ENCODE results near the gene STIM1. TPM values are rescaled to one million over a fixed set of nuclear protein-coding genes. Genes with fewer than 3 reads are reported as not detected.

STIM1 gene
- total RNA-seq, 1 donor from 2014 or later: 16.5 TPM

DNA sequence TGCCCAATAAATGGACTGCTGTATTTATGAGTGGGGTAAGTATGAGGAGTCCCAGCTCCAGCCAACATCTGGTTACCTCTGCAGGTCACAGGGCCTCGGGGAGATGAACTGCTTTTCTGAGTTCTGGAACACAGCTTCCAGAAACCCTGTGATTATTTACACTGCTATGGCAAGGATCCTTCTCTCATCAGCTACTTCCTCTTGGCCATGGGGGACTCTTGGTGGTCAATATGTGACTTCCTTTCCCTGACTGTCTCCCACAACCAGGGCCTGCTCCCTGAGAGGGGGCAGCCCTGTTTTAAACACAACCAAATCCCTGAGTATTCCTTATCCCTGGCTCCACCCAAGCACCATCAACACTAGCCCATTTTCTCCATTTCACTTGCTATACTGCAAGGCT is 24.7 kb upstream of the STIM1 start:
- DNase-seq (ENCODE audit: low read depth): no peak
- TF ChIP-seq CTCF (conservative IDR thresholded peaks at IDR 0.05; ENCODE audit: low read depth, low read length): no peak
- H3K4me3 ChIP-seq (ENCODE audit: low read depth, low read length): no peak overlapping the region

DNA sequence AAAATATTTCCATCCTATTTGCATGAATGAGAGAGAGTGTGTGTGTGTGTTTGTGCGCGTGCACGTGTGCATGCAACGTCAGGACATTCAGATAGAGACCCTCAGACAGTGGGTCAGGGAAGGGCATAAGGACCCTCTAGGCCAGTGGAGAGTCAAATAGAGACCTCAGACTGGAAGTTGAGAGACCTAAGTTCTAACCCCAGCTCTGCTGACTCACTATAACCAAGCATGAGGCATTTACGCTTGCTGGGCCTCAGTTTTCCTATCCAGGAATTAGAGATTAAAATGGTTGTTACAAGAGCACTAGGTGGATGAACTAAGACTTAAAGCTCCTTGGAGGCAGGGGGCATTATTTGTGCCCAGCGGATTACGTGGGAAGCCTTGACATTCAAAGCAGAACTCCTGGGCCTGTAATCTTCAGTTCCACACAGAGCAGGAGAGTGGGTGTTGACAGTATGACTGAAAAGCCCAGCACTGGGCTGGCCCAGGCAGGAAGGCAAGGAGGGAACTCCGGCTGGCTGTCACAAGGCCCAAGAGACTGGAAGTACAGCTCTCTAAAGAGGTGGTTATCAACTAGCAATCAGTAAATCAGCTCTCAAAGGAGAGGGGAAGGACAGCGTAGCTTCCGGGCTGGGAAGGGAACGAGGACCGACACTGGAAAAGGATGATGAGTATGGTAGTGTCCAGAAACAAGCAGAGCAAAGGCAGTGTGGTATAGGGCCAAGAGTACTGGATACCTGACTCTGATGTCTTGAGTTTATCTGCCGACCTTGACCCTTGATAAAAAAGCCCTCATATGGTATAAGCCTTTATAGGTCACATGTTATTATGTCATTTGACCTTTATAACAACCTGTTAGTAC is 23.9 kb upstream of the STIM1 start:
- no peak for TF ChIP-seq CTCF (conservative IDR thresholded peaks at IDR 0.05; ENCODE audit: low read depth, low read length)
- no peak for DNase-seq (ENCODE audit: low read depth)
- H3K4me3 ChIP-seq (ENCODE audit: low read depth, low read length): no peak overlapping the region

- no peak for TF ChIP-seq CTCF (conservative IDR thresholded peaks at IDR 0.05; ENCODE audit: low read depth, low read length)
- no peak for DNase-seq (ENCODE audit: low read depth)
- no peak overlapping the region for H3K4me3 ChIP-seq (ENCODE audit: low read depth, low read length)
Measured at GRCh38 chr11:3832816-3833215, 22.6 kb upstream of the STIM1 start.

DNA sequence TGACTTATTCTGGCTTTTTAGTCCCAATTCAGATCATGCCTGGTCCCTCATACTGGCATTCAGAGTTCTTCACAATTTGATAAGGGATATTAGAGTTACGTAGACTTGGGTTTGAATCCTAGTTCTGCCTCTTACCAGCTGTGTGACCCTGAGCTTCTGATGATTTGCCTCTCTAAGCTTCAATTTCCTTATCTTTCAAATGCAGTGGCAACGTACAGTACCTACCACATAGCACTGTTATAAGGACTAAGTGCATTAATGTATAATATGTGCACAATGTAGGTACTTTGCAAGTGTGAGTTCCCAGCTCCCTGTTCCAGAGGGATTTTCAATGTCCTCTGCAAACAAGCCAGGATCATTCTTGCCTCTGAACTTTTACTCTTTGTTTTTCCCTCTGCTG is 22.0 kb upstream of the STIM1 start:
- H3K4me3 ChIP-seq (ENCODE audit: low read depth, low read length): no peak overlapping the region
- DNase-seq (ENCODE audit: low read depth): no peak
- no peak for TF ChIP-seq CTCF (conservative IDR thresholded peaks at IDR 0.05; ENCODE audit: low read depth, low read length)

DNA sequence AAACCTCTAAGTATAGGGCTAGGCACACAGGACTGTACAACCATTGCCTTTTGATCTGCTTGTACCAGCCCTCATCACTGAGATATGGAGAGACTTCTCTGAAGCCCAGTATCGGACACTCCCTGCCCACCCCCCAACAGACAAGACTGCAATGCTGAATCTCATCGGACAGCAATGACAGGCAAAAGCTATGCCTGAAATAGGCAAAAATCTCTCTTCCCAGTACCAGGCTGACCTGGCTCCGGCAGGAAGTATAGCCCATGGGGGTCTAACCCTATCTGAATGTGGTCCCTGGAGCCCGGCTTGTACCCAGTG is 21.2 kb upstream of the STIM1 start:
- DNase-seq (ENCODE audit: low read depth): no peak
- H3K4me3 ChIP-seq (ENCODE audit: low read depth, low read length): no peak overlapping the region
- no peak for TF ChIP-seq CTCF (conservative IDR thresholded peaks at IDR 0.05; ENCODE audit: low read depth, low read length)

- DNase-seq (ENCODE audit: low read depth): no peak
- no peak overlapping the region for H3K4me3 ChIP-seq (ENCODE audit: low read depth, low read length)
- TF ChIP-seq CTCF (conservative IDR thresholded peaks at IDR 0.05; ENCODE audit: low read depth, low read length): no peak
Measured at GRCh38 chr11:3834664-3835461, 20.6 kb upstream of the STIM1 start.
